GM12892 (cell line): Measurements from ENCODE around the gene ASTN2.

Experiments used
- POLR2A ChIP-seq: IDR thresholded peaks from 2 replicates; pipeline ENCODE4 v1.6.1; 2011; ENCODE audit warnings: low read depth, low read length, control low read depth
- POLR2AphosphoS5 ChIP-seq: IDR thresholded peaks from 2 replicates; pipeline ENCODE4 v1.6.1; 2011; ENCODE audit warnings: low read depth, low read length, control low read depth
- TAF1 ChIP-seq: IDR thresholded peaks from 2 replicates; pipeline ENCODE4 v1.6.1; 2011; ENCODE audit warnings: low read depth, mild to moderate bottlenecking, control low read depth, low read length, borderline replicate concordance

DNA sequence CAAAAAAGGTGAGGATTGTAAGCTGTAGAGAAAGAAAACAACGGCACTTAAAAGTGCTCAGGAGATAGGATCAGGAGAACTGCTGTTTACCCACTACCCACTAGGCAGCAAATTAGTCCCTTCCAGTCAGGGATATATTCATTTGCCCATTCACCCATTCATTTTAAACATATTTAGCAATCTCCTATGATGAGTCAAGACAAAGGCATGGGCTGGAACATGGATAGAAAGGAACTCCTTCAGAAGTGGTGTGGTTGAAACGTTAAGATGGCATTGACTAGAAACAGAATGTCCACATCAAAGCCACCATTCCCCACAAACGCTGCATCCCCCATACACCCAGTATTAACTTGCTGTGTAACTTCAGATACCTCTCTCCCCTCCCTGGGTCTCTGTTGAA is 225.7 kb downstream of the ASTN2 start:
- TF ChIP-seq POLR2A (no peak), POLR2AphosphoS5 (no peak), TAF1 (no peak)
